Stomach (tissue), 4 donors: ENCODE measurements around the gene SDK2.

Experiments
- POLR2A ChIP-seq, 4 donors: fragments of 450-650 bp; IDR thresholded peaks; one replicate each; pipeline ENCODE4 v1.6.1; 2016; ENCODE audit warnings: antibody characterized with exemption in 4 of 4, control low read depth in 2 of 4, mild to moderate bottlenecking in 1 of 4, moderate library complexity in 1 of 4
- POLR2AphosphoS5 ChIP-seq, 3 donors: sonication (generic); formaldehyde crosslinking; IDR thresholded peaks; one replicate each; pipeline ENCODE4 v1.6.1; 2016; ENCODE audit warnings: antibody characterized with exemption in 3 of 3
- TF ChIP-seq, protein P1 (sequence below), 7 experiments: fragments of 450-650 bp in 4 of 7; fragments of 200-600 bp in 3 of 7; sonication (generic) in 3 of 7; IDR thresholded peaks; one replicate each; pipeline ENCODE4 v1.5.1; 2016 to 2019; ENCODE audit warnings: antibody characterized with exemption in 7 of 7, control low read depth in 2 of 7, mild to moderate bottlenecking in 1 of 7

DNA sequence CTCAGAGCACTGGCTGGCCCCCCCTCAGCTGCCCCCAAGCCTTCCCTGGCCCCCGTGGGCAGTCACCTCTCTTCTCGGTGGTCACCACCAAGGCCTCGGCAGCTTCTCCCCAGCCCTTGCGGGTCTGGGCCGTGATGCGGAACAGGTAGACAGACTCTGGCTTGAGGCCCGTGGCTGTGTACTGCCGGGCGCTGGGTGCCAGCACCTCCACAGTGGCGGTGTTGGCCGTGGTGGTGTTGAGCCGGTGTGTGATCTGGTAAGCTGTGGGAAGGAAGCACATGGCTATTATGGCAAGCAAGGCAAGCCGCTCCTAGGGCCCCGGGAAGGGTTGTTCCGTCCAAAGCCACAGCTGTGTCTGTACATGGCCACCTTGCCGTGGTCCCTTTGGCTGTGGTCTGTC lies 254.0 kb downstream of the SDK2 start:
- TF ChIP-seq POLR2AphosphoS5 (IDR thresholded peaks at IDR 0.05) (no peak), POLR2A (IDR thresholded peaks at IDR 0.05) (no peak)
- TF ChIP-seq, protein P1, sequence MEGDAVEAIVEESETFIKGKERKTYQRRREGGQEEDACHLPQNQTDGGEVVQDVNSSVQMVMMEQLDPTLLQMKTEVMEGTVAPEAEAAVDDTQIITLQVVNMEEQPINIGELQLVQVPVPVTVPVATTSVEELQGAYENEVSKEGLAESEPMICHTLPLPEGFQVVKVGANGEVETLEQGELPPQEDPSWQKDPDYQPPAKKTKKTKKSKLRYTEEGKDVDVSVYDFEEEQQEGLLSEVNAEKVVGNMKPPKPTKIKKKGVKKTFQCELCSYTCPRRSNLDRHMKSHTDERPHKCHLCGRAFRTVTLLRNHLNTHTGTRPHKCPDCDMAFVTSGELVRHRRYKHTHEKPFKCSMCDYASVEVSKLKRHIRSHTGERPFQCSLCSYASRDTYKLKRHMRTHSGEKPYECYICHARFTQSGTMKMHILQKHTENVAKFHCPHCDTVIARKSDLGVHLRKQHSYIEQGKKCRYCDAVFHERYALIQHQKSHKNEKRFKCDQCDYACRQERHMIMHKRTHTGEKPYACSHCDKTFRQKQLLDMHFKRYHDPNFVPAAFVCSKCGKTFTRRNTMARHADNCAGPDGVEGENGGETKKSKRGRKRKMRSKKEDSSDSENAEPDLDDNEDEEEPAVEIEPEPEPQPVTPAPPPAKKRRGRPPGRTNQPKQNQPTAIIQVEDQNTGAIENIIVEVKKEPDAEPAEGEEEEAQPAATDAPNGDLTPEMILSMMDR (IDR thresholded peaks at IDR 0.05): no peak
